Kidney (tissue), 14 donors: ENCODE results near the gene PCDHGA1. TPM values are rescaled to one million over a fixed set of nuclear protein-coding genes. Genes with fewer than 3 reads are reported as not detected.

Experiments
- DNase-seq, 5 donors: peaks; one replicate each; pipeline ENCODE4 v3.0.0-alpha.2; 2013 to 2020
- FAIRE-seq: peaks from 2 replicates; lab custom pipeline; 2012; peaks lifted over from hg19 to GRCh38; lab: Jason Lieb, UNC
- H3K27ac ChIP-seq, 2 donors: one replicate each; pipeline ENCODE4 v1.7.0; 2013; ENCODE audit warnings: low read depth in 2 of 2, low read length in 2 of 2, inconsistent platforms in 1 of 2
- H3K27me3 ChIP-seq: one replicate; pipeline ENCODE4 v1.7.1; 2013; ENCODE audit warnings: low read length, inconsistent platforms; ENCODE audit not compliant: control insufficient read depth, insufficient read depth
- H3K36me3 ChIP-seq, 3 donors: one replicate each; pipeline versions ENCODE4 v1.7.0 to v1.7.1; 2013; ENCODE audit warnings: low read length in 3 of 3, control low read depth in 1 of 3, inconsistent platforms in 1 of 3; ENCODE audit not compliant: insufficient read depth in 3 of 3, control insufficient read depth in 2 of 3
- H3K4me1 ChIP-seq, 3 donors: one replicate each; pipeline versions ENCODE4 v1.7.0 to v1.7.1; 2013; ENCODE audit warnings: low read length in 3 of 3, inconsistent platforms in 1 of 3, low read depth in 1 of 3; ENCODE audit not compliant: control insufficient read depth in 2 of 3, insufficient read depth in 2 of 3
- H3K4me3 ChIP-seq, 3 donors: one replicate each; pipeline versions ENCODE4 v1.7.0 to v1.8.1; 2013; ENCODE audit warnings: low read length in 3 of 3, control low read depth in 1 of 3, inconsistent platforms in 1 of 3
- H3K9ac ChIP-seq, 3 donors: one replicate each; pipeline versions ENCODE4 v1.7.0 to v1.7.1; 2013; ENCODE audit warnings: low read length in 3 of 3, control low read depth in 1 of 3, inconsistent platforms in 1 of 3
- H3K9me3 ChIP-seq, 3 donors: one replicate each; pipeline versions ENCODE4 v1.7.0 to v1.7.1; 2013; ENCODE audit warnings: low read length in 3 of 3, control low read depth in 1 of 3, inconsistent platforms in 1 of 3; ENCODE audit not compliant: control insufficient read depth in 2 of 3, insufficient read depth in 1 of 3
- CTCF ChIP-seq: IDR thresholded peaks from 3 replicates; pipeline ENCODE4 v1.5.1; 2012; ENCODE audit warnings: mild to moderate bottlenecking, moderate library complexity, borderline replicate concordance; ENCODE audit not compliant: insufficient read depth; ENCODE audit errors: extremely low read depth
- intact Hi-C: fragments of 100-400 bp; cut with DNase I; formaldehyde crosslinking; loops from one replicate; pipeline ENCODE4 v1.11.1; 2022
- polyA plus RNA-seq: library from polyadenylated mRNA; stranded (reverse); fragments of 350-450 nt; fragmentation: Illumina TruSeq; extraction: RNeasy Lipid Tissue Mini Kit (QIAGEN cat#74804); gene quantifications from one replicate; pipeline ENCODE4 v1.2.3, GENCODE V29; 2014; ENCODE audit warnings: low read depth, low replicate concordance; ENCODE audit not compliant: insufficient read depth
- total RNA-seq: library from RNA; stranded (reverse); fragmentation: NEBNext Ultra II Directional; extraction: Animal tissue kit (Norgen Biotek cat#: 25700); gene quantifications from one replicate; pipeline ENCODE4 v1.2.1, GENCODE V29; 2021
- donor health status: control.
- donor health status: control.
- donor health status: control.
- donor health status: control.
- donor health status: control.
- donor health status: DM: yes; HTN: yes; CAD: no.
- donor health status: Normal renal cell carcinoma (clear cell type).

PCDHGA1 gene
- total and polyA plus RNA-seq, 2 donors from 2014 or later, result 0.19 to 0.69 TPM

- Histone ChIP-seq H3K36me3 (no peaks in the 10 kb centered on the region), H3K27ac (no peak overlapping the region), H3K4me3 (no peak overlapping the region), H3K27me3 (no peaks in the 10 kb centered on the region), H3K9me3 (no peaks in the 10 kb centered on the region), H3K4me1 (peaks cover 0 to 7% (median 3%) of the 10 kb centered on the region in 3 donors), H3K9ac (no peak overlapping the region)
- FAIRE-seq, result no peak
- TF ChIP-seq CTCF, result no peak
- DNase-seq, result peak in 4 of 5 donors; percentile 83 to 85 (median 84)
- intact Hi-C loops, result no loop called here
Observed at GRCh38 chr5:141494761-141495452, 164.6 kb downstream of the PCDHGA1 start.

GRCh38 chr5:141495453-141495811, 165.1 kb downstream of the PCDHGA1 start:
- Histone ChIP-seq H3K27me3 (no peaks in the 10 kb centered on the region), H3K4me3 (no peak overlapping the region), H3K9ac (no peak overlapping the region), H3K4me1 (peaks cover 0 to 7% (median 3%) of the 10 kb centered on the region in 3 donors), H3K9me3 (no peaks in the 10 kb centered on the region), H3K36me3 (no peaks in the 10 kb centered on the region), H3K27ac (no peak overlapping the region)
- DNase-seq, result no peak
- intact Hi-C loops, result no loop called here
- FAIRE-seq, result no peak
- no peak for TF ChIP-seq CTCF

DNA sequence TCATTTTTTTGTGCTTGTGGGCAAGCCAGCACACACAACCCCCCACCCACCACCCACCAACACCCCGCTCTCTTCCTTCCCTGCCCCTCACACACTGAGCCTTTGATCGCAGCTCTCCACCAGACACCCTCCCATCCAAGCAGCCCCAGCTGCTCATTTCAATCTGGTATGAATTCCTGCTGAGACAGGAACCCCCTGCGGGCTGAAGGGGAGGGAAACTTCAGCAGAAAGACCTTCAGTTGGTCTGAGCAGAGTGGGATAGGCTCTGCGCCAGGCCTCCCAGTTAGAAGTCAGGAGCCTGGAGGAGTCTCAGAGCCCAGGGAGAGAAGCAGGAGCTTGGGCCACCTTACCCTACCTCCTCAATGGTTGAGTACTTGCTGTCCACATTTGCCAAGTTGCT, 165.7 kb downstream of the PCDHGA1 start:
- Histone ChIP-seq H3K9me3 (no peaks in the 10 kb centered on the region), H3K27ac (no peak overlapping the region), H3K4me1 (peaks cover 0 to 7% (median 3%) of the 10 kb centered on the region in 3 donors), H3K36me3 (no peaks in the 10 kb centered on the region), H3K27me3 (no peaks in the 10 kb centered on the region), H3K4me3 (no peak overlapping the region), H3K9ac (no peak overlapping the region)
- peak in 3 of 5 donors; percentile 55 to 76 (median 56) for DNase-seq
- FAIRE-seq, result no peak
- intact Hi-C loops, result no loop called here
- TF ChIP-seq CTCF, result no peak

DNA sequence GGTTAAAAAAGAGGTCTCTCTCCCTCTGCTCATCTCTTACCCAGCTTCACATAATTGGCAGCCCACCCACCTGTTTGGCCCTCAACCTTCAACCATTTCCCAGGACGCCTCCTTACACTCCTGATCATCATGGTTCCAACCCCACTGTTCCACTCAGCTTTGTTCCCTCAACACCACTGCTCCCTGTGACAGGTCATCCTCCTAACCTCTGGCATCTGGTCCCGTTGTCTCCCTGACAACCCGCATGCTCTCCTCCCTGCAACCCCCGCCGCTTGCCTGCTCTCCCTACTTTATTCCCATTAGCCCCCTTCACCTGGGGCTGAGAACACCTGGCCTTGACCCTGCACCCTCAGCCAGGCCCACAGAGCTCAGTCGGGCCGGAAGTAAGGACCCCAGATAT, 171.4 kb downstream of the PCDHGA1 start:
- FAIRE-seq (no peak), DNase-seq (no peak)

More for the DNA sequence above, 171.4 kb downstream of the PCDHGA1 start:
- no peaks in the 10 kb centered on the region for H3K9me3 ChIP-seq
- no peak overlapping the region for H3K27ac ChIP-seq
- H3K9ac ChIP-seq, result no peak overlapping the region
- no peak for TF ChIP-seq CTCF
- no peaks in the 10 kb centered on the region for H3K36me3 ChIP-seq
- no peaks in the 10 kb centered on the region for H3K27me3 ChIP-seq
- no peak overlapping the region for H3K4me3 ChIP-seq
- H3K4me1 ChIP-seq, result no peaks in the 10 kb centered on the region
- intact Hi-C loops, result no loop called here
